RWPE1 (cell line): ENCODE measurements around the gene PLCH2.
A peak's percentile ranks its signal among the peaks of the same experiment; 100 is the strongest.

ENCODE experiments used
- CTCF ChIA-PET: fragments of 350-600 bp; sonication (Branson Sonifier 250); formaldehyde crosslinking; extraction: SDS; loops from one replicate; lab custom pipeline; 2021; lab: Yijun Ruan, JAX
- POLR2A ChIA-PET: fragments of 400-600 bp; formaldehyde crosslinking; extraction: SDS; loops from one replicate; lab custom pipeline; 2020; ENCODE audit warnings: antibody characterized with exemption; ENCODE audit not compliant: low non-redundant PET; lab: Yijun Ruan, JAX
- DNase-seq: peaks from one replicate; pipeline ENCODE4 v3.0.0; 2012; ENCODE audit warnings: low spot score
- H3K27ac ChIP-seq: fragments of 450-650 bp; 2 replicates; pipeline ENCODE4 v1.5.1; 2017
- TF ChIP-seq, protein P1 (sequence below): fragments of 450-650 bp; conservative IDR thresholded peaks from 2 replicates; pipeline ENCODE4 v1.5.1; 2017; ENCODE audit warnings: low read depth, mild to moderate bottlenecking

PLCH2 gene

GRCh38 chr1:2471587-2472001, 4.5 kb upstream of the PLCH2 start:
- no peak for DNase-seq
- H3K27ac ChIP-seq: peak overlapping the region; percentile 74
- TF ChIP-seq, protein P1, sequence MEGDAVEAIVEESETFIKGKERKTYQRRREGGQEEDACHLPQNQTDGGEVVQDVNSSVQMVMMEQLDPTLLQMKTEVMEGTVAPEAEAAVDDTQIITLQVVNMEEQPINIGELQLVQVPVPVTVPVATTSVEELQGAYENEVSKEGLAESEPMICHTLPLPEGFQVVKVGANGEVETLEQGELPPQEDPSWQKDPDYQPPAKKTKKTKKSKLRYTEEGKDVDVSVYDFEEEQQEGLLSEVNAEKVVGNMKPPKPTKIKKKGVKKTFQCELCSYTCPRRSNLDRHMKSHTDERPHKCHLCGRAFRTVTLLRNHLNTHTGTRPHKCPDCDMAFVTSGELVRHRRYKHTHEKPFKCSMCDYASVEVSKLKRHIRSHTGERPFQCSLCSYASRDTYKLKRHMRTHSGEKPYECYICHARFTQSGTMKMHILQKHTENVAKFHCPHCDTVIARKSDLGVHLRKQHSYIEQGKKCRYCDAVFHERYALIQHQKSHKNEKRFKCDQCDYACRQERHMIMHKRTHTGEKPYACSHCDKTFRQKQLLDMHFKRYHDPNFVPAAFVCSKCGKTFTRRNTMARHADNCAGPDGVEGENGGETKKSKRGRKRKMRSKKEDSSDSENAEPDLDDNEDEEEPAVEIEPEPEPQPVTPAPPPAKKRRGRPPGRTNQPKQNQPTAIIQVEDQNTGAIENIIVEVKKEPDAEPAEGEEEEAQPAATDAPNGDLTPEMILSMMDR: no peak
- POLR2A ChIA-PET: no interaction called here
- CTCF ChIA-PET: interaction anchor here (0.6 kb wide), 1 partner anchor 75 kb away, joined by 3 read pairs; no protein-coding TSS in a partner anchor

DNA sequence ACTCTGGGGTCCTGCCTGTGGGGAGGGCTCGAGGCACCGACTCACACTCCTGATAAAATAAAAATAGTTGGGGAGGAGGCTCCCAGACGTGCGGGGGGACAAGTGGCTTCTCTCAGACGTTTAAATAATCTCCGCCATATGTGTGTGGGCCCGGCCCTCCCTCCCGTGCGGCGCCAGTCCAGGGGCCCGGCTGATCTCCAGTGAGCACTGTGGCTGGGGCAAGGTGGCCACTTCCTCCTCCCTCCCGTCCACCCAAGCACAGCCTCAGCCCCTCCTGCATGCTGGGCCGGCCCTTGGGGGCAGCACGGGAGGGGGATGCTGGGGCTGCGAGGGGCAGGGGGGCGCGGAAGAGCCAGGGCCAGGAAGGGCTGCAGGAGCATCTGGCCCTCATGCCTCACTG, 4.0 kb upstream of the PLCH2 start:
- ChIA-PET POLR2A (no interaction called here), CTCF (no interaction called here)
- no peak for DNase-seq
- peak overlapping the region; percentile 74 for H3K27ac ChIP-seq
- TF ChIP-seq, protein P1: no peak

- peak overlapping the region; percentile 74 for H3K27ac ChIP-seq
- ChIA-PET POLR2A (no interaction called here), CTCF (no interaction called here)
- DNase-seq: no peak
- TF ChIP-seq, protein P1: no peak
These were observed 3.4 kb upstream of the PLCH2 start for GRCh38 chr1:2472561-2473177.

GRCh38 chr1:2473198-2473597, 2.9 kb upstream of the PLCH2 start:
- peak overlapping the region; percentile 57 for H3K27ac ChIP-seq
- ChIA-PET CTCF (no interaction called here), POLR2A (no interaction called here)
- TF ChIP-seq, protein P1: no peak
- no peak for DNase-seq

DNA sequence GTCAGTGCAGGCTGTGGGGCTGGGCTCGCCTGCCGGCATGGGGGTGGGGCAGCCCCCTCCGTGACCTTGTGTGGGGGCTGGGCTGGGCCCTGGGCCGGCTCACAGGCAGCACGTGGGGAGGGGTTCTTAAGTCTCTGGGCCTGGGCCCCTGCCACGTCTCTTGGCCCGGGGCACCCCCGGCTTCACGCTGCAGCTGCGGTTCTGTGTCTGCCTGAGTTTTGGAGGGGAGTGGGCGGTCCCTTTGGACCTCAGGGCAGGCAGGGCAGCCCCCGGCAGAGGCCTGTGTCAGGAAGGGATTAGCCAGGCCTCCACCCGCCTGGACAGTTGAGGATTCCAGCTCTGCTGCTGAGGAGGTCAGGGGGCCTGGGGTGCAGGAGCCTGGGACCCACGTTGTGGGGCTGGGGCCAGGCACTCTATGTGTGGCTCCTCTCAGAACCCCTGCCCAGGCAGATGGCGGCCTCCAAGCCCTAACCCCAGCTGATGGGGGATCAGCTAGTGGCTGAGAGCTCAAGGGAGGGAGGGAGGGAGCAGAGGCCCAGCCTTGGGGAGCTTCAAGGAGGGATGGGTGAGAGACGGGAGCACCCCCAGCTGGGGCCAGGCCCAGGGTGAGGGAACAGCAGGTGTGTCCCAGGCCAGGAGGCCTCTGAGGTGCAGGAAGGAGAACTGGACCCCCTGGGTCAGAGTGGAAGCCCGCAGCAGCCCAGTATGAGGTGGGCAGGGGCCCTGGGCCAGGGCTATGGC, 1.8 kb upstream of the PLCH2 start:
- TF ChIP-seq, protein P1: no peak
- peak overlapping the region; percentile 57 for H3K27ac ChIP-seq
- POLR2A ChIA-PET: no interaction called here
- DNase-seq: no peak
- CTCF ChIA-PET: interaction anchor here (0.6 kb wide), 1 partner anchor 1091 kb away, joined by 3 read pairs; no protein-coding TSS in a partner anchor

DNA sequence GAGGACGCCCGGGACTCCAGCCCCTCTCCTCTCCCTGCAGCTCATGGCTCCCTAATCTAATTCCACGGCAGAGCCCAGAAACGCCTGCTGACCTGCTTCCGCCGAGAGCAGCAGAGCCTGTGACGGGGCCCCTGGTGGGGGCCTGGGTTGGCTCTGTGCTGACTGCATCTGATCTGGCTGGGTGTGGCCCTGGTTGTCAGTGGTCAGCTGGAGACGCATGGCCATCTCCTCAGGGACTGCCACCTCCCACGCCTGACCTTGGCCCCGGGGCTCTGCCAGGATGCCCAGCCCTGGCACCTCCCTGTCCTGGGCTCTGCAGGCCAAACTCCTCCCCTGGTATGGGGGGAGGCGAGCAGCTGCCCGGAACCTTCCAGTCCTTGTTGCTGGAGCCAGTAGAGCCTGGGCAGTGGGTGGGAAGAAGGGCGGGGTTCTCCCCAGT, 1.1 kb upstream of the PLCH2 start:
- TF ChIP-seq, protein P1: no peak
- ChIA-PET CTCF (interaction anchor here (0.6 kb wide), 1 partner anchor 1090 kb away, joined by 3 read pairs; no protein-coding TSS in a partner anchor), POLR2A (no interaction called here)
- peak overlapping the region; percentile 57 for H3K27ac ChIP-seq
- no peak for DNase-seq
